GM12872 (cell line): Measurements from ENCODE around the gene ATOX1.

ENCODE experiments used
- CTCF ChIP-seq: IDR thresholded peaks from 3 replicates; pipeline ENCODE4 v1.5.1; 2011; ENCODE audit warnings: low read depth, mild to moderate bottlenecking, low read length, moderate library complexity; ENCODE audit not compliant: insufficient read depth

The ATOX1 gene

GRCh38 chr5:151773951-151774350 is 15.5 kb upstream of the ATOX1 start:
- TF ChIP-seq CTCF = no peak

- TF ChIP-seq CTCF = no peak
Measured at GRCh38 chr5:151772846-151773561, 14.6 kb upstream of the ATOX1 start.

GRCh38 chr5:151772029-151772845 is 13.8 kb upstream of the ATOX1 start:
- TF ChIP-seq CTCF = no peak

DNA sequence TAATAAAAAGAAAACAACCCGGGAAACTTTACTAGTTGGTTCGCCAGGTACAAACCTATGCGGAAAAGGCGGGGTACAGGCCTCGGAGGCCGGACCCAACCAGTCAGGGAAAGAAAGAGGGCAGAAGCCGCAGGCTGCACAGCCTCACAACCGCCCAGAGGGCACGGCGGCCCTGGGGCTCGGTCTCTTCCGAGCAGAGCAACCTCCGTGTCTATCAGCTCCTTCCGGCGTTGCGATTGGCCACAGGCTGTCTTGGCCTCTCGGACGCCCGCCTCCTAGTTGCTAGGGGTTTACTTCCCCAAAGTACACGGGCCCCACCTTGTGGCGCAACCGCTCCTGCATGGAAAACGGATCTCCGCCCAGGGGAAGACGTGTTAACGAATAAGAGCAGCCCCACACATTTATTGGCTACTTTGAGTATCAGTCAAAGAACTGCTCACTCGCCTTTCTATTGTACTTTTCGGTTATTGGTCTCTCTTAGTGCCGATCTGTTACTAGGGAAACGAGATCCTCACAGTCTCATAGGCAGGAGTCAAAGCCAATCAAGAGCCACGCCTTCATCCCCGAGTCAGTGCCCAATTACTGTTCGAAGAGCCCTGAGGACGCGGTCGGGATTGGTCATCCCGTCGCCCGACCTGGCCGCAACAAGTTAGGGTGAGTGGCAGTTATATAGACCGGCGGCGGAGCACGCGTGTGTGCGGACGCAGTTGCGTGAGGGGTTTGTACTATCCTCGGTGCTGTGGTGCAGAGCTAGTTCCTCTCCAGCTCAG is 13.0 kb upstream of the ATOX1 start, which contains the start of gene G3BP1:
Gene G3BP1 (plus strand): TSS at position 696 of the 770 bp plus-strand sequence. CDS start 14,667 bp downstream, outside the sequence.
- TF ChIP-seq CTCF = peak; percentile 56

GRCh38 chr5:151770383-151771258 is 12.2 kb upstream of the ATOX1 start:
- peak; percentile 36; the same call in 2 of the 3 replicates for TF ChIP-seq CTCF

- TF ChIP-seq CTCF = no peak
Measured at GRCh38 chr5:151766975-151767374, 8.5 kb upstream of the ATOX1 start.
